Activated naive CD4-positive, alpha-beta T cell treated with anti-CD3 and anti-CD28 coated beads, Interleukin-2, amount 50 U/mL, for 16 hours (primary cell): ENCODE measurements around the gene RNLS.

Experiments
- DNase-seq: peaks from one replicate; pipeline ENCODE4 v3.0.0-alpha.2; 2020

The RNLS gene

DNA sequence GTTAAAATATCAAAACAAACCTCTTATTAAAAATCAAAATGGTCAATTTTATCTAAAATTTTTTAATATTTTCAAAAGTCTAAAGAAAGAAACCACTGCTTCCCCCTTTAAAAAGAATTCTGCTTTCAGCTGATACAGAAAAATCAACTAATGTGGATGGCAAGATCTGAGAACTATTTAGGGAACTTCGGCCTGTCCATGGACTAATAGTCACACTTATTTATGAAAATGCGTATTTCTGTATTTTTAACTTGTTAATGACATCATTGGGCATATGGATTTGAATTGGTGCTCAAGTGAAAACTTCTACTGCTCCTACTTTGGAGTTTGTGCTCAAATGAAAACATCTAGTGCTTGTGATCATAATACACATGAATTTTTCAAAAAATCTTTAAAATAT is 31.9 kb downstream of the RNLS start:
- no peak for DNase-seq

DNA sequence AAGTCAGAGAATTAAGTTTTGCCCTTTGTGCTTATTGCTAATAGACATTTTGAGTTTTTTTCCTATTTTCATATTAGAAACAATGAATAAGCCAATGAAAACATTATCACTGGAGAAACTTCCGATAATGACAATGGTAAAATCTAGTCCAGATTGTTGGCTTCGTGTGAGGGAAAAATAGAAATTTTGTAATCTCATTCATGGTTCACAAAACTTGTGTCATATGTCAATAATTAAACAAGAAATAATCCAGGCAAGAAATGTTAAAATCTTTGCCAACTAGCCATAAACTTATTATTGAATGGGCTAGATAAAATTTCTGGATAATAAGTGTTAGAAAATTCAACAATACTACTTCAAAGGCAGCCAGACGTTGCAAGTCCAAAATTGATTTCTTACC is 36.6 kb downstream of the RNLS start:
- DNase-seq, result no peak

DNA sequence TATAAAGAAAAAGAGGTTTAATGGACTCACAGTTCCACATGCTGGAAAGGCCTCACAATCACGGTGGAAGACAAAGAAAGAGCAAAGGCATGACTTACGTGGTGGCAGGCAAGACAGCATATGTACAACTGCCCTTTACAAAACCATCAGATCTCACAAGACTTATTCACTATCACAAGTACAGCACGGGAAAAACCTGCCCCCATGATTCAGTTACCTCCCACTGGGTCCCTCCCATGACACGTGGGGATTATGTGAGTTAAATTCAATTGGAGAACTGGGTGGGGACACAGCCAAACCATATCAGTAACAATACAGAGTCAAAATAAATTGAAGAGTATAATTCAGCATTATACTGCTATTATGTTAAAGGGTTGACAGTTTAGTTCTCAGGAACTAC is 37.8 kb downstream of the RNLS start:
- no peak for DNase-seq

DNA sequence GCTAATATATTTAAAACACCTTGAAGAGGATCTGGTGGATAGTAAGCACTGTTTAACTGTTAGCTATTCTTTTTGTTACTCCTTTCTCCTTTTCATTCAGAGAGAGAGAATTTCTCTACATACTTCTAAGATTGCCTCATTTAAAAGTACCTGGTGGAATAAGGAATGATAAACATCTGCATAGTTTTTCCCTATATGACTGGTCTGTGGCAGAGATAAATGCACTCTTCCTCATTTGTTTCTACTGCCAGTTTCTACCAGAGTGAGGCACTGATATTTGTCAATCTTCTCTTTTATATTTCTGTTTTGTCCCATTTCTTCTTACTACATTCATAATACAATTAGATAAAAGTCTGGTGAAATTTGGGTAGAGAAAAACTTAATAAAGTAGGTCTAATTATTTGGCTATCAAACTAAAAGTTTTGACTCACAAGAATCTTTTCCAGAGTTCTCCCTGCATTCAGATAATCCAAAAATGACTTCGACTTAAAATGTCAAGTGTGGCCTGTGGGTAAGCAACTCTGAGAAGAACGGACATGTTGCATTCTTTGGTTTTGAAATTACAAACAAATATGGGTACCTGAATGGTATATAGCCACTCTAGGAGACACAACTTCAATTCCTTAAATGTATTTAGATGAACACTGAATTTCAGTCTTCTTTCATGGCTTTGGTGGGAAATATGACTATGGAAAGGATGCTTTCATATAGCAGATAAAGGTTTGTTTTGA is 38.8 kb downstream of the RNLS start:
- DNase-seq, result no peak

DNA sequence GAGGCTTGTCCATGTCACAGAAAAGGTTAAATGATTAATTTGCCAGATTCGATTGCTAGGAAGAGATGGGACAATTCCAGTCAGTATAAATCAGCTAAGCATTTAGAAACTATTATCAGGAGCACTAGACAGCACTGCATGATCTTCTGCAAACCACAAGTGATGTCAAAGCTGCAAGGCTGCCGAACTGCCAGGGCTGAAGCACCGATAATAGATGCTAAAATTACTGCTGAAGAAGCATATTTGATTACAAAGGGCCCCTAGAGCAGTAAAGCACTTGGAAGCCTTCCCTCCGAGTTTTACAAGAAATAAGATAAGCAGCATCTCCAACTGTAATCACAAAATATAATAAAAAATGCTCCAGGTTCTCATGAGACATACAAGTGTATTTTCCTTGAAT is 40.6 kb downstream of the RNLS start:
- no peak for DNase-seq

DNA sequence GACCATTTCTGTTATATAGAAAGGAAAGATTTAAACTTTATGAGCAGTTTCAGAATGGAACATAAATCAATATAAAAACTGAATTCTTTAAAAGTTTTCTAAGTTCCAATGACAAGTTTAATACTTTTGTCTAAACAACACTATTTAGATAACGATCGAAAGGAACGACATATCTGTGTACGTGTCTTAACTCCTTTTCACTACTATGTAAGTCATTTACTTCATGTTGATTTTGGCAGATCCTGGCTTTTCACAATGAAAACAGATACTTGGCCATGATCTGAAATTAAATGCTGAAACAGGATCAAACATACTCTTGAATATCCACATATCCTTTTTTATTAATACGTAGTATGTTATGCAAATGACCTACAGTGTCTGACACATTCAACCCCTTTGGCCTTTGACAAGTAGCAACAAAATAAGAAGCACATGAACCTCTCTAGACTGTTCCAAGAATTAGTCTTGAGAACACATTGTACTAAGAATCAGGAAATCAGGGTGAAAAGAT is 41.9 kb downstream of the RNLS start:
- no peak for DNase-seq

DNA sequence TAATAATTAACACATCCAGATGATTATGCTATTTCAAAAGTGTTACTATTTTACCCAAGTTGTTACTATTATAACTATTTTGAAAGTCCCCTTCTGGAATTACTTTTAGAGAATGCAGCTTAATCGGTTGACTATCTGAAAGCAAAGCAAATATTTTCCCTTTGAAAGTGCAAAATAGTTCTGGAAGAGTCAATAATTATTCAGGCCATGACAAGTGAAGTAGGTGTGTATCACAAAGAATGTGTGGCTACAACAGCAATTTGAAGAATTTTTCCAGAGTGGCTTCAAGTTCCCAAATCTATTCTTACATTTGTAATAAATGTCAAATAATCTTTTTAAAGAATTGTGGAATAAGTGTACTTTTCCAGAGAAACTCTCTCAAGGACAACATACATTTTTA is 42.8 kb downstream of the RNLS start:
- no peak for DNase-seq

DNA sequence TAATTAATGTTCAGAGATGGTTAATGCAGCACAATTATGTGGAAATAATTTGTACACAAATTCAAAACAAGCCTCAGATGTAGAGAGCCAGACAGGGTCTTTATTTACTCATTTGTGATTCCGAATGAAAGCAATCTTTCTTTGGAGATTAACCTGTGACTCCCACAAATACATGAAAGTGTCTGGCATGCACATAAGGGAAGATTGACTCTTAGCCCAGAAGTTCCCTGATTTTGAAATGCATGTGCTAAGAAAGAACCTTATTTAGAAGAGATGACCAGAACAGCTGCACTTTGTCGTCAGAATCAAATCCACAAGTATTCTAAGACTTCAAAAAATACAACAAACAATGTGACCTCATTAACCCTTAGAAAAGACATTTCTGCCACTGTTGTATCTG is 45.1 kb downstream of the RNLS start:
- no peak for DNase-seq

DNA sequence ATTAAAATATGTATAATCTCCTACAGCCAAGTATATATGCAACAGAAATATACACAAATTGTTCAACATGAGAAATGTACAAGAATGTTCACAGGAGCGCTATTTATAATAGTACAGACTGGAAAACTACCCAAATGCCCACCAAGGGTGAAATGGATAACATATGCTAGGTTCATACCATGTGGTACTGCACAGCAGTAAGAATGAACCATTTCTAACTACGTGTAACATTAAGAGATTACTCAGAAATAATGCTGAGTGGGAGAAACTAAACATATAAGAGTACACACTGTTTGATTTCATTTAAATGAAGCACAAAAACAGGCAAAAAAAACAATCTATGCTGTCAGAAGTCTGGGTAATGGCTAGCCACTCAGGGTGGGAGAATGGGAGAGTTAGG is 45.8 kb downstream of the RNLS start:
- DNase-seq, result no peak

DNA sequence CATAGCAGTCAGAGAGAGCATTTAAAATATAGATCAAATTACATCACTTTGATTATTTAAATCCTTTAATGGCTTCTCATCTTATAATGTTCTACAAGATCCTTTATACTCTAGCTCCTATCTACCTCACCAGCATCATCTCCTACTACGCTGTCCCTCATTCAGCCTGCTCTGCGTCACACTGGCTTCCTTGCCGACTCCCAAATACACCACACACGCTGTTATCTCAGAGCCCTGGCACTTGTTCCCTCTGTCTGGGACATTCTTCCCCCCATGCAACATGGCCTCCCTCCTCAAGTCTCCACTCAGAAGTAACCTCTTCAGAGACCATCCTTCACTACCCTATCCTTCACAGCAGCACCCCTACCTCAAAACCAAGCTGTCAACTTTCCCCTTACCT is 46.7 kb downstream of the RNLS start:
- no peak for DNase-seq

DNA sequence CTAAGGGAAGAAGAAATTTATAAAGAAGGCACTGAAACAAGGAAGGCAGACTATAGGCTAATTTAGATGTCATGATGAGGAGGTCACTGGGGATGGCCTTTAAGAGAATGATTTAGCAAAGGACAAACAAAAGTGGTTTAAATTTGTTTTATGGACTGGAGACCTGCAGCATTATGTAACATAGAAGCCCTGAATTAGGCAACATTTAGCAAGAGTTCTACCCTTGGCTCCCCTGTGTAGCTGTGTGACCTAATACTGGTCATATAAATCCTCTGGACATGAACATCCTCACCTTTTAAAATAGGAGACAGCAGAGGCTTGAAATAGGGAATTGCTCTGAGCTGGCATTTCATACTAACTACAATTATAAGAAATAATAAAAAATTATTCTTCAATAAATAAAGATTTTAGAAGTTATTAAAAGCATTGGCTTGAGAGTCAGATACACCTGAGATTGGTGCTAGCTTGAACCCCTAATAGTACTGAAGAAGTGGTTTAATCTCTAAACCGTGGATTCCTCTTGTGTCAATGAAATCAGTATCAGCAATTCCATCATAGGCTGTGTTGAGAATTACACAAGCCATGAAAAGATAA is 48.9 kb downstream of the RNLS start:
- no peak for DNase-seq

DNA sequence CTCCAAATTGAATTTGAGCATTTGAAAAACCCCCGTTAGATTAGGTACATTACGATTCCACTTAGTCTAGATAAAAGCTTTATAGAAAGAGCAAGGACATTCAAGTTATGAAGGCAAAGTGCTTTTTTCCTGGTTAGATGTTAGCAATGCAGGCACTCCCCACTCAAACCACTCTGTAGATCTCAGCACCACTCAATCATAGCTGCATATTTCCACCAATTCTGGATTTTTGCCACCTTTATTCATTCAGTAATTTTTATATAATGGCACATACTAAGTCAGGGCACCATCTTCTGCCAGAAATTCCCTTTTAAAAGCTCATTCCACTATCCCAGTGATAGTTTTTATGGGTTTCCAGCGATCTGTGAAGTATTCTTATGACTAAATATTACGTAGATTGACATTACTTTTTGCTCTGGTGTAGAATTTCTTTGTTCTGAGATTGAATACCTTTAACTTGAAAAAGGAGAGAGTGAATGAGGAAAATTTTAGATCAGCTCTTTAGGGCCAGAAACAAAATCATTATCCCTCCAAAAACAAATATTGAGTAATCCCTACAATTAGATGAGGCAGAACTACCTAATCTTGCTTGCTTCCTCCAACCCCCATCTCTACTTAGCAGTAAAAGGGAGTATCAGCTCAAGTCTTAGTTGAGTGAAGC is 51.6 kb downstream of the RNLS start:
- no peak for DNase-seq

DNA sequence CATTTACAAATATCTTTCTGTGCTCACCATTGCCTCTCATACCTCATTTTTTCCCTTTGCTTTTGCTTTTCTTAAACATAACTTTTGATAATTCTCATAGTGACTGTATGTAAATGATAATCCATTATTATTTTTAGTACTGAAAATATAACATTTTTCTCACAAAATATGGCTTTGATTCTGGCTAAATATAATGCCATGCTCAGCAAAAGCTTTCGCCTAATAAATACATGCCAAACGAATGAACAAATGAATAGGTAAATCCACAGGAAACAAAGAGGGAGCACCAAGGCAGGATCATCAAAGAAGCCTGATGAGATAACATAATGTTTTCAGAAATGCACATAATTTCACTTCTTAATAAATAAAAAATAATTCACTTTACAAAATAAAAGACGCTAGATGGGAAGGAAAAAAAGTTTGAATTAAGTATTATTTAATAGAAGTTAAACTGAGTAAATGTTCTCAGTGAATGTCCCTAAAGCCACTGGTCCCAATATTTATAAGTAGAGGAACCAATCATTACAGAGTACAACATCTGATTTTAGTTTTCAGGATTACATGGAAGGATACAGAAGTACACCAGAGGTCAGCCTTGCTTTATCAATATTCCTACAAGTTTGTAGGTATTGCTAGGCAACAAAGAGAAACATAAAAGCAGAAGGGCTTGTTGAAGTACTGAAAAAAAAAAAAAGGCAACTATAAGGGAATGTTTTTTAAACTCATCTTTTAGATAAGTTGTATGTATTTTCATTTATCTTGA is 52.3 kb downstream of the RNLS start:
- no peak for DNase-seq

DNA sequence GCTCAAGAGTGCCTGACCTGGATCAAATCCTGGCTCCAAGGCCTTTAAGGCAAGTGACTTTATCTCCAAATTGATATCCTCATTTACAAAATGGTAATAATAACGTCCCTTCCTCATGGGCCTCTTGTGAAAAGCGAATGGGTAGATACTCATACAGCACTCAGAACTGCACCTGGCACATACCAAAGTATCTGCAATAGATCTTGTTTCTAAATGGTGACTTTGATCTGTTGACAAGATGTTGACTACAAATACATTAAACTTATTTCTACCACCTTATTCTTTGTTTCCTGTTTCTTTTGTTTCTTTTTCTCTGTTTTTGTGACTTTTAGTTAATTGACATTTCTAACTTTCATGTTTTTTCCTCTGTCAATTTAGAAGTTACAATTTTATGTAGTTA is 53.0 kb downstream of the RNLS start:
- no peak for DNase-seq

DNA sequence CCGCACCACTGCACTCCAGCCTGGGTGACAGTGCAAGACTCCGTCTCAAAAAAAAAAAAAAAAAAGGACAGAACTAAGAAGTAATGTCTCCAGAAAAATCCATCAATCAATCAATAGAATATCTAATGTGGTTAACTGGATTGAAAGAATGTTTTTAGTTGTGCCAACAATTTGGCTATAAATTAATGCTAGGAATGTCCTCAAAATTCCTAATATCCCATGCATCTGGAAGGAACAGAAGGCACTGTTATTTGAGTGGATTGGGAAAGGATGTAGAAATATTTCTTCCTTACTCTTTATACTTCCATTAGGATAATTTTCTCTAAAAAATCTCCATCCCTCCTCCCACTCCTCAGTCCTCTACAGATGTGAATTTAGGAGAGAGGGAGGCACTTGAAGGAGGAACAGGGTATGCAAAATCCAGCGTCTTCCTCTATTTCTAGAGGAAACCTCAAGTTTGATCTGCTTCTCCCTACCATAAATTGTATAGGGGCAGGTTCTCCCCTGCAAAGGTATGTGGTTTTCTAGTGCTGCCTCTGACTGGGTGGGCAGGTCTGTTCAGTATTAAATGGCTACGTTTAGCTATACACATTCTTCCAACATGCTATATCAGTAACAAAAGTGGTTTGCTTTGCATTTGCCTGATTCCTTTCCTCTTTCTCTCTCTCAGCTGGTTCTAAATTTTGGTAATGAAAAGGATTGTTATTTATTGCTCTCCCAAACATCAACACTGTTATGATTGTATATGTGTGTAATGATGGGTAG is 54.1 kb downstream of the RNLS start:
- DNase-seq, result no peak

DNA sequence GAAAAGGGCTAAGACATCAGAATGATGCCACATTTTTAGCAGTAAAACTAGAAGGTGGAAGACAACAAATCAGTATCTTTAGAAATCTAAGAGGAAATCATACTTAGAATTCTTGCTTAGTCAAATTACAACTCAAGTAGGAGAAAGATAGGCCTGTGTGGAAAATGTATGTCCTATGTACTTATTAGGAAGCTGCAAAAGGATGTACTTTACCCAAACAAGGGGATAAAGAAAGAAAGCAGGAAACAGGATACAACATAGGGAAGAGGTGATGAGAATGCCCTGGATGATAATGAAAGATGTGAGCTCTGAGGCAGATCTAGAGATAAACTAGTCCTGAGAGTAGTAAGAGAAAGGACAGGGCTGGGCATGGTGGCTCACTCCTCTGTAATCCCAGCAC is 54.9 kb downstream of the RNLS start:
- no peak for DNase-seq

DNA sequence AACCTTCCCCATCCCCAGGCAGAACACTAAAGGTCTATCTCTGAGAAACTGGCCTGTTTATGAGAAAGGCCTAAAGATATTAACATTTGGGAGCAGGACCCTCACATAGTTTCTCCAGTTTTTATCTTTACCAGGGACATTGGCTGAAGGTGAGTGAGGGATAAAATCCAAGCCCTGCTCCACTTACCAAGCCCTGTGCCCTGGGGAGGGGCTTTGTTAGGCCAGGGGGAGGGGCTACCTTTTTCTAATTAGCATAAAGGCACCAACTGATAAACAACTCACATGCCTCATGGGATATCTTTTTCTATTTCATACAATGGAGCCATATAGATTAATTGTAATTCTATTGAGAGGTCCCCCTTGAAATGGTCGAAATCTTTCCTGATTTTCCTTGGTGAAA is 55.9 kb downstream of the RNLS start:
- DNase-seq, result no peak

DNA sequence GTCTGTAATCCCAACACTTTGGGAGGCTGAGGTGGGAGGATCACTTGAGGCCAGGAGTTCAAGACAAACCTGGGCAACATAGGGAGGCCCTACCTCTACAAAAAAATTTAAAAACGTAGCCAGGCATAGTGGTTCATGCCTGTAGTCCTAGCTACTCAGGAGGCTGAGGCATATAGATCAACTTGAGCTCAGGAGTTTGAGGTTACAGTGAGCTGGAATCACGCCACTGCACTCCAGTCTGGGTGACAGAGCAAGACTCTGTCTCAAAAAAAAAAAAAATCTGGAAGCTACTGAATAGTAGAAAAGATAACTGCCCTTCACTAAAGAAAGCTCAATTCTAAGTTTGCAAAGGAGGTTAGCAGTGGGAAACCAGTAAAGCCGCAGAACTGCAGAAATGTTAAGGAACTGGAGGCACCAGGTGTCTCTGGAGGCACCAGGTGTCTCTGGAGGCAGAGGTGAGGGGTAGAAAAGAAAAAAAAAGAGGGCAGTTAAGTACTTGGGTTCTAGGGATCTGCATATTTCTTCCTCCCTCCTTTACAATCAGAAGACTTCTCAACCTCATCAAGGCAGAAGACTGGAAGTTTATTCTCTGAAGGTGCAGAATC is 56.5 kb downstream of the RNLS start:
- DNase-seq, result no peak

DNA sequence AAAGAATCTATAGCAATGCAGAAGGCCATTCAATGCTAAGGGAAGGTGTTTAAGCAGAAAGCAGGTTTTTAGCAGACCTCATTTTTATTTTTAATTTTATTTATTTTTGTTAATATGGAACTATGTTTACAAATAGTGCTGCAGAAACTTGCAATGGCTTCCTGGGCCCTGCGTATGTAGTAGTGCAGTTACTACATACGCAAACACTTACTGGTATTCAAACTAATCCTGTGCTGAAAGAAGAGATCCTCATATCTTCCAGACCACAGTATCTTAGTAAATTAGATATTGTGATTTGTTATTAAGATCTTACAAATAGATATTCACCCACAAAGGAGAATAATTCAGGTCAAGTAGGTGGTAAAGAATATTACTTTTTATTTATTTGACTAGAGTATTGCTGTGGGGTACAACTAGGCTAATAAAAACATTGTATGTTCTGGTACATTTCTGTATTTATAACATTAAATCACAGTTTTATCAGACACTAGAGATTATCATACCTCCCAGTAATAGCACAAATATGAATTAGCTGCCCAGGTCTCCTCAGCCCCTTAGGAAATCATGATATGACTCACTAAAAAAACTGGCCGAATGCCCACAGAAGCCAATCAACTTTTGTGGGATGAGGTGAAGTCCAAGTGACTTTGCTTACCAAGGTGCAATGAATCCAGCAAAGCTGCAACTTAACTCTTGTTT is 57.6 kb downstream of the RNLS start:
- no peak for DNase-seq

DNA sequence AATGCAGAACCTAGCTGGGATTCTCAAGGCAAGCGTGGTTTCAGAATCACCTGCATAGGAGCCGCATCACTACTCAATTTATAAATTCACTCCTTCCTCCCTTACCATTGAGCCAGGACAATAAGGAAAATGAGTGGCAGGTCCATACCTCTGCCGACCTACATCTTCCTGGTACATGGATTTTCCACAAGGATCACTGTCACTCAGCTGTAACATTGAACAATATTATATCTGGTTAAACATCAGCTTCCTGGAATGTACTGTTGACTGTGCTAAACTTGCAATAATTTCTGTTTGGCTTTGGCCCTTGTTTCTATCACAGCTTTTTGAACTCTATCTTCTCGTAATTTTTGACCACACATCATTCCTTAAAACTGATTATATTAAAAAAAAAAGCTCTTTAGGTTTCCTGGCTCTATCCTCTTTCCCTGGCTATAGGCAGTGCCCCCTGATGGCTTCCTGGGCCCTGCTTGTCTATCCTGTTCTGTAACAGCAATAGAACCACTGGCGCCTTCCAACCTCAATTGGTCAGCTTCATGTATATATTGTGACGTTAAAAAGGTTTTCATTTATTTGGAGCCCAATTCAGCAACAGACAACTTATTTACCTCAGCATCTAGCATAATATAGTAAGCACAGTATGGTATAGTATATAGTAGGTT is 59.2 kb downstream of the RNLS start:
- no peak for DNase-seq

DNA sequence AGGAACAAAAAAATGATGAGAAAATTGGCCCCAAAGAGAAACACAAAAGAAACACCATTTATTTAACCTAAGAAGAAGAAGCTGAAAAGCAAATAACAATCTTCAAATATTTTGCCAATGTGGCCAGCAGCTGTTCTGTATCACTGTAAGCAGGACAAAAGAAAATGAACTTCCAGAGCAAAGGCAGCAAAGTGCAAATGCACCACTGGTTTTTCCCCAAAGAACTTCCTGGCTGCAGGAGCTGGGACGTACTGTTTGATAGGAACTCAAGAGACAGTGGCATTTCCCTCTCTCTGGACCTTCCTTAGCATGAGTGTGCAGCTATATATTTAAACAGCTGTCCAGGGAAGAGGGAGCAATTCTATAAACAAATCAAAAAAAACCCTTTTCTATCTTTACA is 60.4 kb downstream of the RNLS start:
- no peak for DNase-seq
